HG03025 (cell line): ENCODE data around the gene CCDC170.
"Not testable (repeated sequence)": the region's sequence is repeated elsewhere in the genome, so short reads cannot be mapped to it uniquely, and the experiment has no call there.

ENCODE experiments used
- ATAC-seq: cut with Tn5 transposase; IDR thresholded peaks from one replicate; pipeline ENCODE4 v1.9.1; 2021; ENCODE audit warnings: mild to moderate bottlenecking, moderate library complexity; ENCODE audit not compliant: unreplicated experiment, low FRiP score

The CCDC170 gene

DNA sequence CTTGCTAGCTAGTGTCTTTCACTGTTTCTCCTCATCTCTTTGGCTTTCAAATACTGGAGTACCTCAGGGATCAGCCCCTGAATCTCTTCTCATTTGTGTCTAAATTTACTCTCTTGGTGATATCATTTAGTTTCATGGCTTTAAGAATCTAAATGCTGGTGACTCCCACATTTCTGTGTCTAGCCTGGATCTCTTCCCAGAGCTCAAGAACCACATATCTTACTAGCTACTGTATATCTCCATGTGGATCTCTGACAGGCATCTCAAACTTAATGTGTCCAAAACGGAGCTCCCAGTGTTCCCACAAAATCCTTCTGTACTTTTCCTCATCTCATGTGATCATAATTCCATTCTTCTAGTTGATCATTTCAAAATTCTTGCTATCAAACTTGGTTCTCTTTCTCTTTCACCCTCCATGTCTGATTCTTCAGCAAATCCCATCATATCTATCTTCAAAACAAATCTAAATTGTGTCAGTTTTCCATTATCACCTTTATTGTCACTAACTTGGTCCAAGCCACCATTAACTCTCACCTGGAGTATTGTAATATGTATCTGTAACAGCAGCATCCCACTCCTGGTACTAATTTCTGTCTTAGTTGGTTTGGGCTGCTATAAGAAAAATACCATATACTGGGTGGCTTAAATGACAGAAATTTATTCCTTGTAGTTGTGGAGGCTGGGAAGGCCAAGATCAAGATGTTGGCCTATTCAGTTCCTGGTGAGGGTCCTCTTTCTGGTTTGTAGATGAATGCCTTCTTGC is 45.9 kb downstream of the CCDC170 start:
- ATAC-seq: no peak

DNA sequence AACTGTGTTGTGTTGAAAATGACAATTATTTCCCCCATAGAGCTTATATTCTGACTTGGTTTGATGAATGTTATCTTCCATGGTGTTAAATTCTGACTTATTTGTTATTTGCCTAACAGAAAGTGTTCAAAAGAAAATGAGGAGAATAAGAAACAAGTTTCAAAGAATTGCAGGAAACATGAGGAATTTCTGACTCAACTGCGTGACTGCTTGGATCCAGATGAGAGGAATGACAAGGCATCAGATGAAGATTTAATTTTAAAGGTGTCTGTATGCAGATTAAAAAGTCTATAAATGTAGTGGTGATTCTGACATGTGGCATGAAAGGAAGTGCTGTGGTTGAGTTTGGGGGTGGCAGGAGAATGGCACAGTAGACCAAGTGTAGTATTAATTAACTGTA is 50.6 kb downstream of the CCDC170 start:
- ATAC-seq: no peak

DNA sequence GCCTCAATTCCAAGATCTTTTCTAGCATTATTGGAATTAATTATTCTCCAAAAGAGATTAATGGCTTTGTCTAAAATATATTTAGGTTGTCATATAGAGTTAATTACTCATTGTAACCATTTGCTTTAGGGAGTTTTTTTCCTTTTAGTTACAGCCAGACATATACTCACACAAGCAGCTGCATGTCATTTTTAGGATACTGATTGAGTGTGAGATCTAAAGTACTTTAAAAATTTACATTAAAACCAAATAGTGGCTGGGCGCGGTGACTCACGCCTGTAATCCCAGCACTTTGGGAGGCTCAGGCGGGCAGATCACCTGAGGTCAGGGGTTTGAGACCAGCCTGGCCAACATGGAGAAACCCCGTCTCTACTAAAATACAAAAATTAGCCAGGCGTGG is 51.1 kb downstream of the CCDC170 start:
- ATAC-seq: not testable (repeated sequence)

DNA sequence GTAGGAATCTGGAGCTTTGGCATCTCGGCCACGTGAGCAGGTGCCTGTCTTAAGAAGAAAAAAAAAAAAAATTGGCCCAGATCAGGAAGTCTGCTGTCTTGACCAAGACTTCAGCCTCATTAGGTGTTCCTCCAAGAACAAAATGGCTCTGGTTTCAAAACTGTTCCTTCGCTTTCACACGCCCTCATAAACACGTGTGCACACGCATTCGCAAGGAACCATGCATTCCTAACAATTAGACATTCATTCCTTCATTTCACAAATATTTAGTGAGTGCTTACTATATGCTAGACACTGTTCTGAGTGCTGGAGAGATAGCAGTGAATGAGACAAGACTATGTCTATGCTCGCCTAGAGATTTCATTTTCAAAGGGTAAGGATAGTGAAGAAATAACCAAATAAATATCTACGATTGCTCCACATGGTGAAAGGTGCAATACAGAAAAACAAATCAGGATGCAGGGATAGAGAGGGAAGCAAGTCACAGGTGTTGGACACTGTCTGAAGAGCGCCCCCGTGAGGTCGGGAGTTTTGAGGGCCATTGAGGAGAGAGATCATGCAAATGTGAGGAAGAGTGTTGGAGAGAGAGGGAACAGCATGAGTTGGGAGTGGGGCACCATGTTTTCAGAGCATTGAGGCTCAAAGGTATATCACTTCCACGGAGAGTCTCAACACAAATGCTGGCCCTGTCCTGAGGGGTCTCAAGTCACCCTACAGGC is 53.3 kb downstream of the CCDC170 start:
- no peak for ATAC-seq

DNA sequence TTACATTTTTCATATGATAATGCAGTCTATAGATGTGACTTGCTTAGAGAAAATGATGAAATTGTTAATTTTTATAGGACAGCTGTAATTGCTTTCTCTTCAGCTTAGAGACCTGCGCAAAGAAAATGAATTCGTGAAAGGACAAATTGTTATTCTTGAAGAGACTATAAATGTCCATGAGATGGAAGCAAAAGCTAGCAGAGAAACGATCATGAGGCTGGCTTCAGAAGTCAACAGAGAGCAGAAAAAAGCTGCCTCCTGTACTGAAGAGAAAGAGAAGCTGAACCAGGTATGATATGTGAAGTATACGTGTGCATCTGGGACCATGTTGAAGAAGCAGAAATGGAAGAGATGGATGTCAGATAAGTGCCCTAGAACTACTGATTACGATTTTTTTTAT is 54.4 kb downstream of the CCDC170 start:
- ATAC-seq: no peak

DNA sequence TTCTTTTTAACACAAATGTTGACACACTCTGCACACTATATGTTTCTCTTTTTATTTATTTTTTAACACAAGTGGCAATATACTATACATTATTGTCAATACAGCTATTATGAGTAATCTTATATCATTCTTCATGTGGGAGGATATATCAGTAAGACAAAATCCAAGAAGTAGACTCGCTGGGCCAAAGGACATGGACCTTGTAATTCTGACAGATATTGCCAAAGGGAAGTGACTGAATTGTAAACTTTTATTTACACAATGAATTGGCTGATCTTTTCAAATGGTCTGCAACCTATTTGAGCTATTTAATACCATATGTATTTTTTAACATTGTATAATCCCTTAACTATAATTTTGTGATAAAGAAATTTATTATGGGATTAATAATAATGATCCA is 56.0 kb downstream of the CCDC170 start:
- no peak for ATAC-seq

DNA sequence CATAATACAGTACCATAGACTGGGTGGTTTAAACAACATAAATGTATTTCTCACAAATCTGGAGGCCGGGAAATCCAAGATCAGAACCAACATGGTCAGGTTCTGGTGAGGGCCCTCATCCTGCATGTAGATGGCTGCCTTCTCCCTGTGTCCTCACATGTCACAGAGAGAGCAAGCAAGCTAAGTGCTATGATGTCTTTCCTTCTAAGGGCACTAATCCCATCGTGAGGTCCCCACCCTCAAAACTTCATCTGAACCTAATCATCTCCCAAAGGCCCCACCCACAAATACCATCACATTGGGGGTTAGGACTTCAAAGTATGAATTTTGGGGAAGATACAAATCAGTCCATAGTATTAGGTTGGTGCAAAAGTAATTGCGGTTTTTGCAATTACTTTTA is 56.8 kb downstream of the CCDC170 start:
- ATAC-seq: no peak

DNA sequence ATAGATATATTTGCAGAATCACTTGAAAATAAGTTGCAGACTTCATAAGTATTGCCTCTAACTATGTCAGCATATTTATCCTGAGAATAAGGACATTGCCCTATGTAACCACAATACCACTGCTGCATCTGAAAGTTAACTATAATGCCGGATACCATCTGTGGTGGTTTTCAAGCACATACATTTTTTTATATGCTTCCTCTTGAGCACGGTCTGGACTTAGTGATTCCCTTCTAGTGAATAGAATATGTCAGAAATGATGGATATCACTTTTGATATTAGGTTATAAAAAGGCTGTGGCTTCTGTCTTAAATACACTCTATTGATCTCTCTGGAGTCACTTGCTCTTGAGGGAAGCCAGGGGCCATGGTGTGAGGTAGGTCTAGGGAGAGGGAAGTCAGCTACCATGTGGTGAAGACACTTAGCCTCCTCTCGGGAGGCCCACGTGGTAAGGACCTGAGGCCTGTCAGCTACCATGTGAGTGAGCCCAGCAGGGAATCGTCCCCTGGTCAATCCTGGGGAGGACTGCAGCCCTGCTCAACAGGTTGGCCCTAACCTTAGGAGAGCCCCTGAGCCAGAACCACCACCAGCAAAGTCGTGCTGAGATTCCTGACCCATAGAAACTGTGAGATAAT is 57.5 kb downstream of the CCDC170 start:
- ATAC-seq: no peak

DNA sequence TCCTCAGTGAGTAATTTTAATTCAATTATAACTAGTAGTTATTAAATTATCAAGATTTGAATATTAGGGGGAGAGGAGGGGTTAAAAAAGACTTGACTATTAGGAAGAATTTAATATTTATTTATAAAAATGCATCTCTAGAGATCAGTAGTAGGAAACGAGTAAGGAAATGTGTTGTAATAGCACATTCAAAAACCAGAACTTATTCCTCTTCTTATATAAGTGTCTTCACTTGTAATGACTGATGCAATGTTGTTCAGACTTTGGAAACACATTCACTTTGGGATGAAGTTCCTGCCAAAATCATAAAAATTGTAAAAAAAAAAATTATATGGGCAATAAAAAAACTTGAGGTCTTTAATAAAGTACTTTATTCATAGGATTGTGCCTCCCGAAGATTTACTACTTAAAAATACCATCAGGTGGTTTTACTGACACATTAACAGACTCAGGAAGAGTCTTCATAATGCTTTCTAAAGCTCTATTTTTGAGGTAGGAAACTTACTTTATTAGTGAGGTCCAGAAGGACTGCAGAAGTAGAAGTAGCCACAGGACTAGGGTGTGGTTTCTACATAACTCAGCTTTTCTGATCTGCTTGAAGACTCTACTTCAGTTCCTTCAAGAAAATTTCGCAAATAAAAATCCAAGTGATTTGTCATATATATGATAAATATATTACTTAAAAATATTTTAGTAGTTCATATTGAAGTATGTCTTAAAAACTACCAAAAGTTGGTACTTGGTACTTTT is 59.8 kb downstream of the CCDC170 start:
- ATAC-seq: no peak

DNA sequence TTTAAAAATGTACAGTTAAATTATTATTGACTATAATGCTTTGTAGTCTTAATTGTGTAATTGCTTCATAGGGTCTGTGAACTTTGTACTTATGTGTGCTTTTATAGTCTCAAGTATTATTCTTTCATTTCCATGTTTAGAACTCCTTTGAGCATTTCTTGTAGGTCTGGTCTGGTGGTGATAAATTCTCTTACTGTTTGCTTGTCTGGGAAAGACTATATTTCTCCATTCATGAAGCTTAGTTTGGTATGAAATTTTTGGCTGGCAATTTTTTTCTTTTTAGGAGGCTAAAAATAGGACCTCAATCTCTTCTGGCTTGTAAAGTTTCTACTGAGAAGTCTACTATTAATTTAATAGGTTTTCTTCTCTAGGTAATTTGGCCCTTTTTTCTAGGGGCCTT is 67.4 kb downstream of the CCDC170 start:
- ATAC-seq: no peak

DNA sequence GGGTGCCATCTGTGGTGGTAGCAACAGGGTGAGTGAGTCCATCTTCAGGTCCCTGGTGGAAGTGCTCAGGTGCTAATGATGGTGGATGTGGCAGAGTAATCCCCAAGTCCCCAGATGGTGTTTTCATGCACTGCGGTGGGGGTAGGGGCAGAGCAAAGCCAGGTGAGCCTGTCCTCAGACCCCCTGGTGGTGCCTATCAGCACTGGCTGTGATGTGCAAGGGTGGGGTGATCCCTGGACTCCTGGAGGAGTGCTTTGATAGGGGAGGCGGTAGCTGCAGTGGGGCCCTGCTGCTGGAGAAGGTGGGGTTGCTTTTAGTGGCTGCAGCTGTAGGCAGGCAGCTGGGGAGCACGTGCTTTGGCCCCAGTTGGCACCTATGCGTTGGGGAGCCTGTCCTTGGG is 70.8 kb downstream of the CCDC170 start:
- ATAC-seq: no peak

DNA sequence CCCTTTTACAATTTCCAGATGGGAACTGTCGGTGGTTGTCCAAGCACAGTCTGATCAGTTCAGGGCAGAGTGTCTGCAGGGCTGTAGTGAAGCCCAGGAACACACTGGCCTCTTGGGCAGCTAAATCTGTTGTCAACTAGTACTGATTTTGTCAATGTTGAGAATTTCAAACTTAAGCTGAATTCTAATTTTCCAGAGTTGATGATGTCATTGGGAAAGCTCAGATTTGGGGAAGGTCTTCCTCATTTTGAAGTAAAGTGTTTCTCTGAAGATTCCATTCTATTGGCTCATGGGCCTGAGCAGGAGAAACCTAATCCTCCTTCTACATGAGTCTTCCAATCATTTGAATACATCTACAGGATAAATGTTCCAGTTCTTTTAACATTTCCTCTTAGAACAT is 72.1 kb downstream of the CCDC170 start:
- ATAC-seq: no peak

DNA sequence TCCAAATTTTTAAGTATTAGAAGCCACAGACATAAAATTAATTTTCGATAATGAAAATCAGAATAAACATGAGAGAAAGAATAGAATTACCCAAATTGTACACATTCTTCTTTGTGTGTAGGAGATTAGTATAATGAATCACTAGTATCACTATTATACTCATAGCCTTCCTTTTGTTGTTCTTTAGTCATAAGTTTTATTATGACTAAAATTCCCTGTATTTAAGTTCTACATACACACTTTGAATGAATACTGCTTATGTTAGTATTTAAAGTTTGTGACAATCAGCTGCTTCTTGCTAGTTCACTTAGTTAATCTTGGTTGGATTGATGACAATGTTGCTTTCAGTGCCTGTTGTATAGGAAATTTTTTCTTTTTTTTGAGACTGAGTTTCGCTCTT is 72.7 kb downstream of the CCDC170 start:
- ATAC-seq: no peak

DNA sequence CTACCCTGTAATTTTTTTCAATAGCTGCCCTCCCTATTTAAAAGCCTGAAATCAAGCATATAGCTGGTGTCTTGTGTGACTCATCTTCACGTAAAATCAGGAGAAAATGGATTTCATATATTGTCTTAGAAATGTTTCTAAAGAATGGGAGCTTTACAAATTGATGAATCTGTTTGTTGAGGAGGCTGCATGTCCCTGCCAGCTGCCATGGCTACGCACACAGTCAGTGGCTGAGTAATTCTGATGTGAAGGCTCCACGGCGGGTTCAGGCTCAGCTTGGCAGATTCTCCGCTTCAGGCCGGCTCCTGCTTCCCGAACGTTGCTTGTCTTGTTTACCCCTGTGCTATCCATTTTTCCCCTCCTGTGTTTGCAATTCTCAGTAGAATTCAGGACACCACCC is 82.8 kb downstream of the CCDC170 start:
- ATAC-seq: no peak

DNA sequence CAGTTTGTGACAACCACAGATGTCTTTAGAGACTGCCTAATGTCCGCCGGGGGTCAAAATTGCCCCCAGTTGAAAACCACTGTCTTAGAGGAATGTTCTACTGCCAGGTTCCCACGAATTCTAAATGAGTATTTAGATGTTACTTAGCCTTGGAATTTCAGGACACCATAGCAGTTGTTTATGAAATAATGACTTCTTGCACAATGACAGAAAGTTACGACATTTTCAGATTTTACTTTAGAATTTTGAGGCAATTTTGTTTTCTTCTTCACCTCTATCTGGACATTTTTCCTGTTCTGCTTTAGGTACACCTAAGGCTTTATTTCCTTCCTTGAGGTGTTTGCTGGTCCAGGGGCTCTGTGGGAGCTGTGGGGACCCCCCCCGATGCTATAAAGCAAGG is 83.4 kb downstream of the CCDC170 start:
- no peak for ATAC-seq

DNA sequence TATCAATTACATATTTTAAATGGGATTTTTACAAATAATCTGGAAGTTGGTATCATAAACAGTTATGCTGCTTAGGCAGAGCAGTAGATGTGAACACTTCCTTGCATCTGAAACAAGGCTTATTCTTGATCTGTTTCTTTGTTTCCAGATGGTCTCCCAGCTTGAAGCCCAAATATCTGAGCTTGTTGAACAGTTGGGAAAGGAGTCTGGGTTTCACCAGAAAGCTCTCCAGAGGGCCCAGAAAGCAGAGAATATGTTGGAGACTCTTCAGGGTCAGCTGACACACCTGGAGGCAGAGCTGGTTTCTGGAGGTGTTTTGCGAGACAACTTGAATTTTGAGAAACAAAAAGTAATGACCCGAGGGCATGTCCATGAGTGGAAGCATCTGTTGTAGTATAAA is 91.9 kb downstream of the CCDC170 start:
- no peak for ATAC-seq

DNA sequence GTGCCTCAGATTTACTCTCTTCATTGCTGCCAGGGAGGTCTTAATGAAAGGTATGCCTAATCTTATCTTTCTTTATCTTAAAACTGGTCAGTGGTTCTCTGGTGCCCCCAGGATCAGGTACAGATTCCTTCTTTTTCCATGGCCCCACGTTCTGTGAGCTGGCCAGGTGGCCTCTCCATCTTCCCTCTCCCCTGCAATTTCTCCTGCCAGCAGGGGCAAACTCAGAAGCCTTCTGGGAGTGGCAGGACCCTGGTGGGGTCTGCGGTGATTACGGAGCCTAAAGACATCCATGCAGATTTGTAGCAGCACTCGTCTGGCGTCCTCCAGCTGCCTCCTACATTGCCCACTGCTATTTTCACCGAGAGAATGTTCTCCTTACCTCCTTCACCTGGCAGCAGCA is 95.8 kb downstream of the CCDC170 start:
- no peak for ATAC-seq

DNA sequence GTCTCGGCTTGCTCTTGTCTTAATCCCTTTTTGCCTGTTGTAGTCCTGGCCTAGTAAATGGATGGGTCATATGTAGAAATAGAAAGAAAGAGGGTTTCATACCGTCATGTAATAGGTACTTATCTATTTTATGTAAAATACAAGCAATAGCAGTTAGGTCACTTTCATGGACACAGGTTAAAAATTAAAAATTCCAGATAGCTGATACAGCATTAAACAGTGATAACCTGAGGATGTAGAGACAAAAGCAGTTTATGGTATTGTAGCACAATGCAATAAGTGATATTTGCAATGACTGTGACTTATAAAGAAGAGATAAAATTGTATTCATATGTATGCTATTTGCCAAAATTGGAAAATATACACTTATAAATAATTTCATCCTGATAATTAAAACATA is 96.9 kb downstream of the CCDC170 start:
- ATAC-seq: no peak

DNA sequence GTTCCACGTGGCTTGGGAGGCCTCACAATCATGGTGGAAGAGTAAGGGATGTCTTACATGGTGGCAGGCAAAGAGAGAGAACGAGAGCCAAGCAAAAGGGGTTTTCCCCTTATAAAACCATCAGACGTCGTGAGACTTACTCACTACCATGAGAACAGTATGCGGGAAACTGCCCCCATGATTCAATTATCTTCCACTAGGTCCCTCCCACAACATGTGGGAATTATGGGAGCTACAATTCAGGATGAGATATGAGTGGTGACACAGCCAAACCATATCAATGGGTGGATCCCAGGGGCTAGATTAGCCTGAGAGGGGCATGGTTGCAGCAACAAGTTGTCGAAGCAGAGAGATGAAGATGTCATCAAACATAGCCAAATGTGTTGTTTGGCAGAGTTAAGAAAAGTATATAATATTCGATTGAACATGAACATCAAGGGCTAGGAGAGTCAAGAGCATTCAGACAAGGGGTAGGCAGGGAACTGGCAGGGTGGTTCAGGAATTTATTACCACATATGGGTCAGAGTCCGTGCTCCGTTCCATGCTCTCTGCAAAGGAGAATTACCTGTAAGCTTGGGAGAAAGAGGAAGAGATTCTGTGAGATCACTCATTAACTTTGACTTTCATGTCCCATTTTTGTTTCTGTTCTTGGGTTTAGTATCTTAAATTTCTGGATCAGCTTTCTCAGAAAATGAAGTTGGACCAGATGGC is 98.8 kb downstream of the CCDC170 start:
- no peak for ATAC-seq

DNA sequence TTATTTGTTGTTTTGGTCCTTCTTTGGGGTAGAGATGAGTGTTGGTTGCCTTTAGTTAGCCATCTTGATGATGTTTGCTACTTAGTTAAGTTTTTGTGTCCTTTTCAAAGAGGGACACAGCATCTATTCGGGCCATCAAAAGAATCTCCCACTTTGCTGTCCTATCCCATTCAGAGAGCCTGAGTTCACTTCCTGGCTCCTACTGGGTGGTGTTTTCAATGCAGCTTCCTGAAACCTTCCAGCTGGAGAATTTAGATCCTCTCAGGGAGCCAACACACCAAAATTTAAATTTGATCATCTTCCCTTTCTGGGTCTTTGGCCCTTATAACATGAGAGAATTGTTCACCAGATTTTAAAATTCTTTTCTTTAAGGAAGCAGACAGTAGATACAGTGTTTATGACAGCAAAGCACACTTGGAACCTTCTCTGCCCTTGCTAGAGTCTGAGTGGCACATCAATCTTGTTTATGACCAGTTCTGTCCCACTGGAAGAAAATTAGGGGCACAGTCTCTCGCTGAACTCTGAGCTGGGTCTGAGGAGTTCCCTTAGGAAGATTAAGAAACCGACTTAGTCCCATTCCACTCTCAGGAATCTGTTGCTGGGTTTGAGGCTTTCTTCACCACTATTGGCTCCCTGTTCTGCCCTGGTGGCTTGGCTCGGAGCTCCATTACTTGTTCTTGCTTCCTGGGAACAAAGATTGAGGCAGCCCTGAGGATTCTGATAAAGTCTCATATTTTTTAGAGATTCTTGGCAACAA is 115.5 kb downstream of the CCDC170 start:
- ATAC-seq: no peak
